Measurements from ENCODE around the gene THEMIS.
A peak's percentile ranks its signal among the peaks of the same experiment; 100 is the strongest.
"Not testable (repeated sequence)": the region's sequence is repeated elsewhere in the genome, so short reads cannot be mapped to it uniquely, and the experiment has no call there.

THEMIS gene

DNA sequence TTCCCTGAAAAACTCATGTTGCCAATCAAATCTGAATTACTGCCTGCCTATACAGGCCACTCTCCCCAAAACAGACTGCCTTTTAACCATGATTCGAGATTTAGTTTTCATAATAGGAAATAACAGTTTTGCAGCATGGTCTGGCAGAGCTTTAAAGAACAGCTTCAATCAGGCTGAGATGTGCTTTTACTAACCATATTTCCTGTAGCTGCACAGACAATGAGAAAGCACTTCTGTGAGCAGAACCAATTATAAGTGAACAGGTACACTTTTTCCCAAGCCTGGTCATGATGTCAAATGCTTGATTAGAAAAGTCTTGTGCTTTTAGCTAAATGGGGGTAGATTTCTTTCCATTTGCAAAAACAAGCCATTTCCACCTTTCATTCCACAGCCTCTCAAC is 108.2 kb downstream of the THEMIS start:
- DNase-seq: peak in 3 of 6 experiments; percentile 54 to 67 (median 56)

DNA sequence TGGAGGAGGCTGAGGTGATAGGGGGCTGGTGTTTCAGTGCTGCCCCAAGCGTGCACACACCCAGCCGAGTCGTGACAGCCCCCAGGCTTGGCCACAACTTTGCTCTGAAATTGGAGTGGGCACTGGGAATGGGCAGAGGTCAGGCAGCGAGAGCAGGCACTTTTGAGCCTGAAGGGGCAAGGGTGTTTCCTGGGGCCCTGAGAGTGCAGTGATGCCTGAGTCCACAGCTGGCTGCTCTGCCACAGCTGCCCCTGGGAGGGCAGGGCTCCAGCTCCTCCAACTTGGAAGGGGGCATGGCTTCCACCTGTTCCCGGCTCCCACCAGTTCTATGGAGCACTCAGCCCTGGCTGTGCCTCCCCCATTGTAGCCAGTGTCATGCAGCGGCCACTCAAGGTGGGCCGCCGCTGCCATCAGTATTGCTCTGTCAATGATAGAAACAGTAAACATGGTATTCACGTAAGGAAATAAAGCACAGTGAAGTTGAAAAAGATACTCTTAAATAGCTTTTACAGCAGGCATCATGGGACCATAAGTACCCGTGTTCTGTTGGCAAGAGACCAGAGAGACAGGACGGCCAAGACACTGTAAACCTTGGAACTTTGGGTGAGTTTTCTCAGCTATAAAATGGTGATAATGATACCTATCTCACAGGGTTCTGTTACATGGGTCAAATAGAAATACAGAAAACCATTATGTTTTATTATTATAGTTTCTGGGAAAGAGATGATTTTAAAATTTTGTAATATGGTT is 108.9 kb downstream of the THEMIS start:
- no peak for DNase-seq

- DNase-seq: no peak
Observed at GRCh38 chr6:127790571-127790970, 110.3 kb downstream of the THEMIS start.

DNA sequence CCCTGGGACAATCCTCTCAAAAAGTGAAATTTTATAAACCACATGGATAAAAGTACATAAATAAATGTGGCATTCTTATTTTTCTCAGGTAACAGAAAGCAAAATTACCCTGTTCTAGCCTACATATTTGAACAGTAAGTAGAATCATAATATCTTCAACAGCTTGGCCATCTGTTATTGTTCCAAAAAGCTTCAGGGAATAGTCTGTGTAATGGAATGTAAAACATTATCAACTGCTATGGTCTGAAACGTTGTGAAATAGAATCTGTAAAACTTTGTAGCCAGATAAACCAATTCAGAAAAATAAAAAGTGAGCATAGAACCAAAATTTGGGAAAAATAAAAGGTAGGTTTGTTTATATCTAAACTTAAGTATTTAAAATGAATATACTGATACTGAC is 114.7 kb downstream of the THEMIS start:
- DNase-seq: no peak

DNA sequence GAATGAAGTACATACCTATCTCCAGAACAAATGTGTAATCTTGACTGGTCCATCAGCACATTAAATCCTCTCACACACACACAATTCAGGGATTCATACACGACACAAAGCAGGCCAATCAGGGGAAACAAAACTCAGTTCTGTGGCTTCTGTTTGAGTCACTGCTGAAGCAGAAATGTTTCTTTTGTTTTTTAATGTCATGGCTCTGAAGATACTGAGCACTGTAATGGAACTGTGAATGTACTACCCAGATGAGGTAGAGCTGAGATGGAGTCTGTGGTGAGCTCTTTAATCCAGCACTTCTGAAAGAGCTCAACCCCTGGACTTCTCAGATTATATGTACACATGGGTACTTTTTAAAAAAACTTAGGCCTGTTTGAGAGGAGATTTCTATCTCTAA is 116.4 kb downstream of the THEMIS start:
- DNase-seq: no peak

GRCh38 chr6:127781636-127782272 is 119.1 kb downstream of the THEMIS start:
- not testable (repeated sequence) for DNase-seq

- no peak for DNase-seq
Observed at GRCh38 chr6:127776320-127776719, 124.5 kb downstream of the THEMIS start.

DNA sequence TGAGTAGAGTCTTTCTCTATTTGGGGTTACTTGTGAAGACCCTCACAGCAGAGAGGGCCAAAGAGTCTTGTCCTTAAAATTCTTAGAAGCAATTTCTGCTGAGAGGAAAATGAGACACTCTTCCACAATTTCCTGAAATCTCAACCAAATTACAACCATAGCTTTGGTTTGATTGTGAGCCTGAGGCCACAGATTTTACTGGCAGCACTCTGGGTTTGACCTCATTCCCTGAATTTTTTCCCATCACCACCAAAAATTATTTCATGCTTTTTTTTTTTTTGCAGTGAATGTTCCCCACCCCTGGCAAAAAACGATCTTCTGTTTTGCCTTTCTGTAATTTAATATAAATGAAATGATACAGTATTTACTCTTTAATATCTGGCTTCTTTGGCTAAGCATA is 125.5 kb downstream of the THEMIS start:
- no peak for DNase-seq

- no peak for DNase-seq
Observed at GRCh38 chr6:127768745-127769144, 132.1 kb downstream of the THEMIS start.

- DNase-seq: no peak
Observed at GRCh38 chr6:127768223-127768622, 132.6 kb downstream of the THEMIS start.

GRCh38 chr6:127765949-127766348 is 134.9 kb downstream of the THEMIS start:
- DNase-seq: no peak

DNA sequence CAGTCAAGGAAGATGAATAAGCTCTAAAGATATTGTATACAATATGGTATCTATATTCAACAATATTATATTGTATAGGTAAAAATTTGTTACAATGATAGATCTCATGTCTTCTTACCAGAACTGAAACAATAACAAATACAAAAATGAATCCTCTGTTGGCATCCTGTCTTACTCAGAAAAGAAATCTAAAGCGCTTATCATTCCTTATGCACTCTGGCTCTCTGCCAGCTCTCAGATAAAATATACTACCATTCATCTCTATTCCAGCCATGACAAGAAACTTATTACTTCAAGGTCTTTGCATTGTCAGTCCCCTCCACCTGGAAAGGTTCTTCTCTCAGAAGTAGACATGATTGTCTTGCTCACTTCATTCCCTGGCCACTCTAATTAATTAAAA is 138.6 kb downstream of the THEMIS start:
- DNase-seq: peak in 2 of 6 experiments; percentile 5 to 14

DNA sequence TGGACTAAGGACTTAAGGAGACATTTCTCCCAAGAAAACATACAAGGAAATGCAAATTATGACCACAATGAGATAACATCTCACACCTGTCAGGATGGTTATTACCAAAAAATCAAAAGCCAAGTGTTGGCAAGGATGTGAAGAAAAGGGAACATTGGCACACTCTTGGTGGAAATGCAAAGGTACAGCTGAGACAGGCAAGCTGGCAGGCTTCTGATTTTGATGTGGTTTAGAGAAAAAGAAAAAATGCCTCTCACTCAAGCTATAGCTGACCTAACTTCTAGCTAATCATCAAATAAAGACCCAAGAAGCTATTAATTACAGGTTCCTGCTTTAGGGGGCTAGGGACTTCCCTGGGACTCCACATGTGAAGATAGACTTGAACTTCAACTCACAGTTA is 139.8 kb downstream of the THEMIS start:
- no peak for DNase-seq

DNA sequence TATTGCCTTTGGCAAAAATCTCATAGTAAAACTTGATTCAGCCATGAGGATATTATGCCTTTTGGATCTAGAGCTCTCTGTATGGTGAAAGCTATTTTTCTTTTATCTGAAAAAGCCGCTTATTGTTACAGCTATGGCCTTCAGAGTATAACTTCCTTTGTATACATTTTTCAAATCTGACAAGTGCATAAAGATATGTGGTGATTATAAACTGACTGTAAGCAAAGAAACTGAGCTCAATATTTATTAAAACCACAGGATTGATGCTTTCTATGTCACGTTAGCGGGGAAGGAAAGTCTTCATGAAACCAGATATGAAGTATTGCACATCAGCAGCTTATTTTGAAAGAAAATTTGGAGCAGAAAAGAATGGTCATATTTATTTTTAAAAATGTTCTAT is 151.8 kb downstream of the THEMIS start:
- DNase-seq: no peak

DNA sequence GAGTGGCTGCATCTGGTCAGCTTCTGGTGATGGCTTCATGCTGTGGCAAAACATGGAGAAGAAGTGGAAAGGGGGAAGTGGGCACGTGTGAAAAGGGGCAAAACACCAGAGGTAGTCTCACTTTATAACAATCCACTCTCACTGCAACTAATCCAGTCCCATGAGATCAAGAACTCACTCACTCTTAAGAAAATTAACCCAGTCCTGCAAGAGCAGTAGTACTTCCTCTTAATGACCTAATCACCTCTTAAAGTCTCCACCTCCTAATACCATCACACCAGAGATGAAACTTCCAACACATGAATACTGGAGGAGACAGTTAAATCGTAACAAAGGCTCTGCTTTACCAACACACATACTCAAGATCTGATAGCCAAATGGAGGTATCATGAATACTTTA is 152.6 kb downstream of the THEMIS start:
- no peak for DNase-seq

DNA sequence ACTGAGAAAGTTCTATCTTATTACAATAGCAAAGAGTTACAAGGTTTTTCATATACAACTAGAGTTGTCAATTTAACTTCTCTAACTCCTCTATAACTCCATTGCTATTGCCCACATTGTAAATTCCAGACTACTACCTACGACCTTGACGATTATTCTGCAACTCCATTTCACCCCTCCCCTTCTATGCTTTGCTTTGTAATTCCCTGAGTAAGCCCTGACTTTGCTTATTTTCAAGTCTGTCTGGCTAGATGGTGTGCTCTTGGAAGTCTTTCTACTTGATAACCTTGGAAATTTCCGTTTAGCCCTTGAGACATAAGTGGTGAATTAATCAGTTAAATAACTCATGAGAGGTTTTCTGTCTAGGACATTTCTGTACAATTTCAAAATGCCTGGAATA is 162.4 kb downstream of the THEMIS start:
- DNase-seq: no peak

DNA sequence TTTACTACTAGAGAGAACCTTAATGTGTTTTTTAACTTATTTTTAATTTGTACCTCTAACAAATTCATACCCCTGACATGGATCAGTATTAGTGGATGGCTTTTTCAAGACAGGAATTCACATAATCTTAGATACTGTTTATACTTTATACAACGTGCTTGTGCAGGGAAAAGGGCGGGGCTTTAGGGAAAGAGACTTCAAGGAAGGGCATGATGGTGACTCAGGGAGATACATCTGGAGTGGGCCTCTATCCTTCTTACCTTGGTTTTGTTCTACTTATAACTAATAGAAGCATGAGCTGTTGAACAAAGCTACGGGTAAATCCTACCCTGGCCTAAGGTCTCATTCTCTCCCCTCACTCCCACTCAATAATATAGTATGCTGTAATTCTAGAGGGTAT is 163.1 kb downstream of the THEMIS start:
- no peak for DNase-seq

DNA sequence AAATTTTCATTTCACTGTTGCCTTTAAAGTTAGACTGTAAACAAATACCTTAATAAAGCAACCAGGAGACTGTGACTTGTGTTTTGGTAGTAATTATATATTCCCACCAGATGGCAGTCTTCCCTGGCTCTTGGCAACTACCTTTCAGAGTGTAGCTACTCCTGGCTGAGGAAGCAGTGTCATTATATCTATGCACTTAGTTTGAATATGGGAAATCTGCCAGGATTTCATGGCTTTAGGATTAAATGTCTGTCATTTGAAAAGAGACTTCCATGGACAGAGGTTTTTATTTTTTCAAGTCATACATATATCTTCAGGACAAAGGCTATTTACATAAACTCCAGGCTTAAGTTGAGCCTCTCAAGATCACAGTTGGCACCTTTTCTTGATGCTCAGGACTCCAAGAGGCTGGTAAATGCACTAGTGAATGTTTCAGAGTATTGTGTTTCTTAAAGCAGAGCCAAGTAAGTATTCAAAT is 163.8 kb downstream of the THEMIS start:
- peak in 5 of 6 experiments; percentile 1 to 73 (median 49) for DNase-seq

DNA sequence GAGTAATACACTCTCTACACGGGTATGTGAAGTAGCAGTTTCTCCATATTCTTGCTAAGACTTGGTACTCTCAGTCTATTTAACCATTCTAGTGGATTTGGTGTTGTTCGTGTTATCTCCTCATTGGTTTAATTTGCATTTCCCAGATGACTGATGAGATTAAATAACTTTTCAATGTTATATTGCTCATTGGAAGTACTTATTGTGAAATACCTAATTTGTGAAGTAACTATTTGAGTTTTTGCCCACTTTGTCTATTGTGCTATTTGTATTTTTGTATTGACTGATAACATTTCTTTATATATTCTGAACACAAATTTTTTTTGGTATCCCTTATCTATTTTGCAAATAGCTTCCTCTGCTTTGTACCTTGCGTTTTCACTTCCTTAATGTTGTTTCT is 167.9 kb downstream of the THEMIS start:
- DNase-seq: no peak

DNA sequence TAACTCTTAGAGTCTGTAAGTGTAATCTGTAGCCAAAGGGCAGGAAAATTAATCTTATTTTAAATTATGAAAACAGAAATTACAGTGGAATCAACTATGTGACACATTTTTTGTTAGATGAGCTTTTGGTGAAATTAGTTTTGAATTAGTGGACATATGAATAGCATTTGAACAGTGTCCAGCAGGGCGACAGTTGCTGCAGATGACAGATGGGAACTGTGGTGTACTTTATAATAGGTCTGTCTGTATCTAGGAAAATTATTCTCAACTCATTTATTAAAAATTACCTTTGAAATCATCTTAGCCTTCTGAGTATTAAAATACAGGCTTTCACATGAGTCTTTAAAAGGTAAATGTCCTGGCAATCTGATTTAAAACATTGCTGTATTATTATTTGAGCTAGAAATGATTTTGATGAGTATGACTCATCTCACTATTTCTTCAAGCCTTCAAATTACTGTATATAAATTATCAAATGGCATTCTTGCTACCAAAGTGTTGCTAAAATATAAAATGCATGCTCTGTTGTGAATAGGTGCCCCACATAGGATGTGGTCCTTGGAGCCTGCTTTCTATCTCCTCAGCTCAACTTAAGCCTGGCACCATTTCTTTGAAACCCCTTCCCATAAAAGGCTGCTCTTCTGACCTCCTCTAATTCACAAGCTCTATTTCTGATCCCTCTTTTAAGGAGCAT is 173.5 kb downstream of the THEMIS start:
- no peak for DNase-seq

GRCh38 chr6:127725821-127726220 is 175.0 kb downstream of the THEMIS start:
- no peak for DNase-seq

- no peak for DNase-seq
Observed at GRCh38 chr6:127718694-127719093, 182.2 kb downstream of the THEMIS start.

DNA sequence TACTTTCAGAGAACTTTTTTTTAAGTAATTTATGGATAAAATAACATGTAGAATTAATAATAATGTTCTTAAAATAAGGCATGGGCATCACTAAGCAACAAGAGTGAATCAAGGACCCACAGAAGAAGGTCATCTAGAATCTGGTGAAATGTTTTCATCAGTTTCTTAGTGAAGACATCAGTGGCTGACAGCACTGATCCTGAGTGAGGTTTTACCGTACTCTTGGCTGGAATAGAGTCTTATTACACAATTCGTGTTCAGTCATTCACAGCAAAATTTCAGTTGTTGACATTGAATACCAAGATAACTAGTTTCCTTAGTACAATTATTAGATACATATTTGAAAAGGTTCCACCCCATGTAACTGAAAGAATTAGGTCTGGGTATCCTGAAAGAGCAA is 183.5 kb downstream of the THEMIS start:
- DNase-seq: no peak

DNA sequence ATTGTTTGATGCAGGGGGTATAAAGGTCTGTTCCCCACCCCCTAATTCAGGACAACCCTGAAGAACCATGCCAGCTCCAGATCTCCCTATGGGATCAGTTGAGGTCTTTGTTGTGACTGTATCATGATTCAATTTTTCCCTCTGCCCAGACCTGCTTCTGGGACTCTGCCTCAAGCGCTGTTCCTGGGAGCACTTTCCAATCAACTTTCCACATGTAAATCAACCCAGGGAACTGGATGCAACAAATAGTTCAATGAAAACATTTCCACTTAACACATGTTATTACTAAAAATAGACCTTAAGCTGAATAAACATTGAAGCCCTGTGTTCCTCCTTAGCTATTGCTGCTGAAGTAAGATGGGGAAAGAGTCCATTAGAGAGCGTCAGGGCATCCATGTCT is 184.4 kb downstream of the THEMIS start:
- DNase-seq: no peak
